Esophagus squamous epithelium (tissue), 5 donors: ENCODE results near the gene OR52B6. TPM values are rescaled to one million over a fixed set of nuclear protein-coding genes. Genes with fewer than 3 reads are reported as not detected.

ENCODE experiments used
- DNase-seq: peaks from one replicate; lab custom pipeline; 2025; lab: John Stamatoyannopoulos, UW
- H3K27ac ChIP-seq, 4 donors: fragments of 200-600 bp; sonication (generic); one replicate each; pipeline ENCODE4 v1.5.1; 2016 to 2019; ENCODE audit warnings: mild to moderate bottlenecking in 1 of 4
- H3K27me3 ChIP-seq, 4 donors: fragments of 200-600 bp; sonication (generic); 1 replicate in 3 of 4; 2 replicates in 1 of 4; pipeline versions ENCODE4 v1.5.1 to v1.6.0; 2017 to 2021; ENCODE audit warnings: antibody characterized with exemption in 1 of 4
- H3K36me3 ChIP-seq, 3 donors: fragments of 200-600 bp; sonication (generic); one replicate each; pipeline ENCODE4 v1.5.1; 2016 to 2019
- H3K4me1 ChIP-seq, 3 donors: fragments of 200-600 bp; sonication (generic); one replicate each; pipeline ENCODE4 v1.5.1; 2017 to 2019
- H3K4me3 ChIP-seq, 4 donors: fragments of 200-600 bp; sonication (generic); 1 replicate in 3 of 4; 2 replicates in 1 of 4; pipeline ENCODE4 v1.5.1; 2016 to 2019; ENCODE audit warnings: mild to moderate bottlenecking in 2 of 4, moderate library complexity in 1 of 4
- H3K9me3 ChIP-seq, 3 donors: fragments of 200-600 bp; sonication (generic); one replicate each; pipeline ENCODE4 v1.5.1; 2016 to 2019
- POLR2A ChIP-seq, 4 donors: fragments of 450-650 bp; IDR thresholded peaks; one replicate each; pipeline ENCODE4 v1.6.1; 2017; ENCODE audit warnings: antibody characterized with exemption in 4 of 4, mild to moderate bottlenecking in 4 of 4, moderate library complexity in 3 of 4
- WGBS, 2 donors: methylation state at CpG; one replicate each; pipeline ENCODE4 v1.1.5; 2018; 5-methylcytosine and 5-hydroxymethylcytosine counted together
- intact Hi-C: fragments of 100-400 bp; cut with DNase I; formaldehyde crosslinking; loops from one replicate; pipeline ENCODE4 v1.15.0; 2022
- total RNA-seq, 4 donors: library from RNA; depleted of rRNA; stranded (reverse); fragments of >200 nt; gene quantifications; one replicate each; pipeline ENCODE4 v1.1.0, GENCODE V29; 2016
- TF ChIP-seq, protein P1 (sequence below), 6 experiments: fragments of 450-650 bp in 4 of 6; fragments of 200-600 bp in 2 of 6; sonication (generic) in 2 of 6; IDR thresholded peaks; one replicate each; pipeline ENCODE4 v1.5.1; 2016 to 2019; ENCODE audit warnings: antibody characterized with exemption in 6 of 6, mild to moderate bottlenecking in 4 of 6, moderate library complexity in 4 of 6
- donor health status: DM: yes; HTN: yes; CAD: no.

Gene OR52B6, protein sequence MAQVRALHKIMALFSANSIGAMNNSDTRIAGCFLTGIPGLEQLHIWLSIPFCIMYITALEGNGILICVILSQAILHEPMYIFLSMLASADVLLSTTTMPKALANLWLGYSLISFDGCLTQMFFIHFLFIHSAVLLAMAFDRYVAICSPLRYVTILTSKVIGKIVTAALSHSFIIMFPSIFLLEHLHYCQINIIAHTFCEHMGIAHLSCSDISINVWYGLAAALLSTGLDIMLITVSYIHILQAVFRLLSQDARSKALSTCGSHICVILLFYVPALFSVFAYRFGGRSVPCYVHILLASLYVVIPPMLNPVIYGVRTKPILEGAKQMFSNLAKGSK
- not detected for total RNA-seq

DNA sequence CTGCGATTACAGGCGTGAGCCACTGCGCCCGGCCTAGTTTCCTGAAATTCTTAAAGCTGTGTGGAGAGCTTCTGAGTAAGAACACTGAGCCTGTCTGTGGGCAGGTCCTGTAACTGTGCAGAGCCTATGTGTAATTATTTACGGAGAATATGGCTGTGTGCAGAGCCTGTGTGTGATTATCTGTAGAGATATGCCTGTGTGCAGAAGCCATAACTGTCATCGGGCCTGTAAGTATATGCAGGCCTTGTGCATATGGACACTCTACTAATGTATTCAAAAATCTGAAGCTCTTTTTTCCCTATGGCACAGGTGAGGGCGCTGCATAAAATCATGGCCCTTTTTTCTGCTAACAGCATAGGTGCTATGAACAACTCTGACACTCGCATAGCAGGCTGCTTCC is at the start of gene OR52B6:
TSS of gene OR52B6 (plus strand) at position 301 of the 400 bp plus-strand sequence. CDS start at position 301, 0 bp downstream.
- no peaks in the 10 kb centered on the region for H3K4me1 ChIP-seq
- H3K9me3 ChIP-seq: no peaks in the 10 kb centered on the region
- TF ChIP-seq POLR2A (IDR thresholded peaks at IDR 0.05): no peak
- TF ChIP-seq, protein P1, sequence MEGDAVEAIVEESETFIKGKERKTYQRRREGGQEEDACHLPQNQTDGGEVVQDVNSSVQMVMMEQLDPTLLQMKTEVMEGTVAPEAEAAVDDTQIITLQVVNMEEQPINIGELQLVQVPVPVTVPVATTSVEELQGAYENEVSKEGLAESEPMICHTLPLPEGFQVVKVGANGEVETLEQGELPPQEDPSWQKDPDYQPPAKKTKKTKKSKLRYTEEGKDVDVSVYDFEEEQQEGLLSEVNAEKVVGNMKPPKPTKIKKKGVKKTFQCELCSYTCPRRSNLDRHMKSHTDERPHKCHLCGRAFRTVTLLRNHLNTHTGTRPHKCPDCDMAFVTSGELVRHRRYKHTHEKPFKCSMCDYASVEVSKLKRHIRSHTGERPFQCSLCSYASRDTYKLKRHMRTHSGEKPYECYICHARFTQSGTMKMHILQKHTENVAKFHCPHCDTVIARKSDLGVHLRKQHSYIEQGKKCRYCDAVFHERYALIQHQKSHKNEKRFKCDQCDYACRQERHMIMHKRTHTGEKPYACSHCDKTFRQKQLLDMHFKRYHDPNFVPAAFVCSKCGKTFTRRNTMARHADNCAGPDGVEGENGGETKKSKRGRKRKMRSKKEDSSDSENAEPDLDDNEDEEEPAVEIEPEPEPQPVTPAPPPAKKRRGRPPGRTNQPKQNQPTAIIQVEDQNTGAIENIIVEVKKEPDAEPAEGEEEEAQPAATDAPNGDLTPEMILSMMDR (IDR thresholded peaks at IDR 0.05): no peak
- 91 to 94% methylated on average over 6 to 7 of the region's 8 CpGs for WGBS, 2 donors
- H3K4me3 ChIP-seq: no peak within 1 kb of the TSS
- no peak for DNase-seq
- no peaks in the 10 kb centered on the region for H3K36me3 ChIP-seq
- intact Hi-C loops: no loop called here
- no peak within 1 kb of the TSS for H3K27ac ChIP-seq
- H3K27me3 ChIP-seq: no peaks in the 10 kb centered on the region

DNA sequence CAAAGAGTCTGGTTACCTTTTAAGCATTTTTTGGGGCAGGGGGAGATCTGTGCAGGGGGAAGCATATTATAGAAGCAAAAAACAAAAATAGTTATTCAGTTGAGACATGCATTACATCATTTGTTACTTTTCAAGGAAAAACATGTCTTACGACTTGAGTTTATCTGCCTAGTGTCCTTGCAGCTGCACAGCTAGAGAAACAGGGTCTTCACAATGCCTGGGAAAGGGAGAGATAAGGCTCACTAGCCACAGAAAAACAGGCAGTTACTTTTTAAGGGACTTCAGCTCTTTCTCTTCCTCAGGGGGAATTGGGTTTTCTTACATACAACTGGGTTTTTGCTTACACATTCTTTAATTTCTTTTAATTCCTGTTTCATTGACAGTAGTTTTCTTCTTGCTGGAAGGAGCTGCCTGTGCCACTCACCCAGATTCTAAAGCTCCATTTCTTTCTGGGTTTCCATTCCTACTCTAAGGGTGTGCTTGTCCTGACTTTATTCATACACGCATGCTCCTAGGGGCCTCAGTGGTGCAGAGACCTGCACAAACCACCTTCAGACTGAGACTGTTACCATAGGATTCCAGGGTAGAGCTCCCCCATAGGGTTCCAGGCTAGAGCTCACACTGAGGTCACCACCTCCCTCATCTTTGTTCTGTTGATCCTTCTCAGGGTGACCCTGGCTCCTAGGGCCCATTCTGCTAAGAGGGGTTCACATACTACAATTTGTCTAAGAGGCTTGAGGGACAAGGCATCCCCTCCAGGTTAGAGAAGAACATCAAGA is 49.4 kb upstream of the OR52B6 start:
- Histone ChIP-seq H3K36me3 (no peaks in the 10 kb centered on the region), H3K9me3 (no peaks in the 10 kb centered on the region), H3K4me1 (no peaks in the 10 kb centered on the region), H3K27me3 (no peaks in the 10 kb centered on the region), H3K27ac (no peak overlapping the region), H3K4me3 (no peak overlapping the region)
- DNase-seq: no peak
- intact Hi-C loops: no loop called here
- WGBS, 2 donors: 64 to 76% methylated on average over 1 to 2 of the region's 2 CpGs
- TF ChIP-seq POLR2A (IDR thresholded peaks at IDR 0.05): no peak
- TF ChIP-seq, protein P1 (IDR thresholded peaks at IDR 0.05): no peak

DNA sequence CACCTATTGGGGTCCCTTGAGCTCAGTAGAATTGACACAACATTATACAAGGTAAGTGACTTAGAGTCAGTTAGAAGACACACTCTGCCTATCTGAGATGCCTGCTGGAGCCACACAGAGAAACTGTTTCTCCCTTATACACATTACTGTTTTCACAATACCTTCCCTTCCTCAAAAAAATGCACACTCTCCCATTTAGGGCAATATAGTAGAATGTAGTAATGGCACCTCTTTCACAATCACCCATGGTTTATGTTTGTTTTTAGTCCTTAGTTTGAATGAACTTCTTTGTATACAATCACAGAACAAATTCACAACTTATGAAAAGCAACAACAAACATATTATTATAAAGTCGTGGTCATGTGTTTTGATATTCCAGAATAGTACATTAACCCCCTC is 46.6 kb upstream of the OR52B6 start:
- TF ChIP-seq, protein P1 (IDR thresholded peaks at IDR 0.05): no peak
- no peak for TF ChIP-seq POLR2A (IDR thresholded peaks at IDR 0.05)
- no peaks in the 10 kb centered on the region for H3K27me3 ChIP-seq
- no peak overlapping the region for H3K27ac ChIP-seq
- WGBS, 2 donors: 60 to 68% methylated on average over 1 of the region's 1 CpG
- H3K4me1 ChIP-seq: no peaks in the 10 kb centered on the region
- no peaks in the 10 kb centered on the region for H3K36me3 ChIP-seq
- DNase-seq: no peak
- no peaks in the 10 kb centered on the region for H3K9me3 ChIP-seq
- intact Hi-C loops: no loop called here
- no peak overlapping the region for H3K4me3 ChIP-seq

DNA sequence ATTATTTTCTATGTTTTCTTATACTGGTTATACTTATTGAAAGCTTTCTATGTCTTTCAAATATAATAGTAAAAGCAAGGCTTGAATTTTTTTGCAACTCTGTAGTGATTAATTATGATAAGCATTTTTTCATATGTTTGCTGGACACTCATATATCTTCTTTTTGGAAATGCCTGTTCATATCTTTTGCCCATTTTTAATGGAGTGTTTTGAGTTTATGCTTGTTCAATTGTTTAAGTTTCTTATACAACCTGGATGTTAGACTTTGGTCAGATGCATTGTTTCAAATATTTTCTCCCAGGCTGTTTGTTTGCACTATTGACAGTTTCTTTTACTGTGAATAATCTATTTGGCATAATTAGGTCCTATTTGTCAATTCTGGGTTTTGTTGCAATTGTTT is 44.2 kb upstream of the OR52B6 start:
- TF ChIP-seq POLR2A (IDR thresholded peaks at IDR 0.05): no peak
- TF ChIP-seq, protein P1 (IDR thresholded peaks at IDR 0.05): no peak
- no peak overlapping the region for H3K4me3 ChIP-seq
- H3K4me1 ChIP-seq: no peaks in the 10 kb centered on the region
- no peaks in the 10 kb centered on the region for H3K9me3 ChIP-seq
- H3K36me3 ChIP-seq: no peaks in the 10 kb centered on the region
- intact Hi-C loops: no loop called here
- H3K27me3 ChIP-seq: no peaks in the 10 kb centered on the region
- H3K27ac ChIP-seq: no peak overlapping the region
- no peak for DNase-seq

DNA sequence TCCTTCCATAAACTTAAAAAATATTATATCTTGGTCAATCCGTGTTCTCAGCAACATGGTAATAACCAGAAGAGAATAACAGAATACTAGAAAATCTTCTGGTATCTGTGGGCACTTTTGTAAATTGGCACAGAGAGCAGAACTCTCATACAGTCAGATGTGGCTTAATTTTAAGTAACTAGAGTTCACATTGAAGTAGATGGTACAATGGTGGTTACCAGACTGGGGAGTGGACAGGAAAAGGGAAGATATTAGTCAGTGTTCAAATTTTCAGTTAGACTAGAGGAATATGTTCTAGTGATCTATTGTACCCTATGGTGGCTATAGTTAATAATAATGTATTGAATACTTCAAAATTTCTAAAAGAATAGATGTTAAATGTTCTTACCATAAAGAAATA is 39.2 kb upstream of the OR52B6 start:
- WGBS, 2 donors: 39 to 50% methylated on average over 1 of the region's 1 CpG
- DNase-seq: no peak
- intact Hi-C loops: no loop called here
- Histone ChIP-seq H3K27me3 (no peaks in the 10 kb centered on the region), H3K36me3 (no peaks in the 10 kb centered on the region), H3K4me1 (no peaks in the 10 kb centered on the region), H3K9me3 (no peaks in the 10 kb centered on the region), H3K27ac (no peak overlapping the region), H3K4me3 (no peak overlapping the region)
- TF ChIP-seq POLR2A (IDR thresholded peaks at IDR 0.05): no peak
- TF ChIP-seq, protein P1 (IDR thresholded peaks at IDR 0.05): no peak
